ENCODE data around the gene NCLN. TPM values are rescaled to one million over a fixed set of nuclear protein-coding genes. Genes with fewer than 3 reads are reported as not detected.
"Not testable (repeated sequence)": the region's sequence is repeated elsewhere in the genome, so short reads cannot be mapped to it uniquely, and the experiment has no call there.

The NCLN gene
- total RNA-seq, 1 experiment from 2014 or later = 39.8 TPM

GRCh38 chr19:3186160-3186688 lies 494 bp downstream of the NCLN start:
- peak overlapping the region; percentile 29; the same call in 1 of the 2 replicates for H3K27ac ChIP-seq
- DNase-seq = no peak
- no peaks in the 10 kb centered on the region for H3K9me3 ChIP-seq (replicated peaks)
- peak overlapping the region; percentile 98 for H3K4me3 ChIP-seq
- no peaks in the 10 kb centered on the region for H3K27me3 ChIP-seq
- H3K36me3 ChIP-seq = no peaks in the 10 kb centered on the region; the same call in 1 of the 2 replicates
- no peaks in the 10 kb centered on the region; the same call in 1 of the 2 replicates for H3K4me1 ChIP-seq

- H3K9me3 ChIP-seq (replicated peaks) = no peaks in the 10 kb centered on the region
- no peak overlapping the region for H3K27ac ChIP-seq
- H3K36me3 ChIP-seq = no peaks in the 10 kb centered on the region; the same call in 1 of the 2 replicates
- peak overlapping the region; percentile 98 for H3K4me3 ChIP-seq
- H3K27me3 ChIP-seq = no peaks in the 10 kb centered on the region
- H3K4me1 ChIP-seq = no peaks in the 10 kb centered on the region; the same call in 1 of the 2 replicates
- DNase-seq = no peak
Observed at GRCh38 chr19:3186891-3187661, 1.3 kb downstream of the NCLN start.

GRCh38 chr19:3187662-3188511 lies 2.2 kb downstream of the NCLN start:
- Histone ChIP-seq H3K4me1 (no peaks in the 10 kb centered on the region; the same call in 1 of the 2 replicates), H3K36me3 (no peaks in the 10 kb centered on the region; the same call in 1 of the 2 replicates), H3K9me3 (replicated peaks) (no peaks in the 10 kb centered on the region), H3K4me3 (no peak overlapping the region), H3K27me3 (no peaks in the 10 kb centered on the region), H3K27ac (no peak overlapping the region)
- no peak for DNase-seq

- Histone ChIP-seq H3K4me3 (no peak overlapping the region), H3K4me1 (no peaks in the 10 kb centered on the region; the same call in 1 of the 2 replicates), H3K27me3 (no peaks in the 10 kb centered on the region), H3K36me3 (peaks cover 3% of the 10 kb centered on the region; the same call in 1 of the 2 replicates), H3K27ac (no peak overlapping the region), H3K9me3 (replicated peaks) (no peaks in the 10 kb centered on the region)
- DNase-seq = no peak
Observed at GRCh38 chr19:3188627-3189596, 3.2 kb downstream of the NCLN start.

GRCh38 chr19:3189702-3190469 lies 4.2 kb downstream of the NCLN start:
- H3K9me3 ChIP-seq (replicated peaks) = no peaks in the 10 kb centered on the region
- no peaks in the 10 kb centered on the region; the same call in 1 of the 2 replicates for H3K4me1 ChIP-seq
- no peak overlapping the region for H3K4me3 ChIP-seq
- H3K36me3 ChIP-seq = peaks cover 3% of the 10 kb centered on the region; the same call in 1 of the 2 replicates
- DNase-seq = no peak
- H3K27me3 ChIP-seq = no peaks in the 10 kb centered on the region
- no peak overlapping the region for H3K27ac ChIP-seq

- no peak overlapping the region for H3K27ac ChIP-seq
- H3K9me3 ChIP-seq (replicated peaks) = no peaks in the 10 kb centered on the region
- H3K4me3 ChIP-seq = no peak overlapping the region
- no peaks in the 10 kb centered on the region for H3K27me3 ChIP-seq
- no peak for DNase-seq
- H3K4me1 ChIP-seq = no peaks in the 10 kb centered on the region; the same call in 1 of the 2 replicates
- H3K36me3 ChIP-seq = peaks cover 3% of the 10 kb centered on the region; the same call in 1 of the 2 replicates
Observed at GRCh38 chr19:3190470-3190770, 4.7 kb downstream of the NCLN start.

- peaks cover 3% of the 10 kb centered on the region; the same call in 1 of the 2 replicates for H3K36me3 ChIP-seq
- no peak overlapping the region for H3K4me3 ChIP-seq
- H3K4me1 ChIP-seq = no peaks in the 10 kb centered on the region; the same call in 1 of the 2 replicates
- no peaks in the 10 kb centered on the region for H3K27me3 ChIP-seq
- H3K27ac ChIP-seq = no peak overlapping the region
- no peaks in the 10 kb centered on the region for H3K9me3 ChIP-seq (replicated peaks)
- no peak for DNase-seq
Observed at GRCh38 chr19:3190921-3191805, 5.4 kb downstream of the NCLN start.

GRCh38 chr19:3191806-3192104 lies 6.0 kb downstream of the NCLN start:
- H3K4me3 ChIP-seq; DNase-seq; H3K9me3 ChIP-seq (replicated peaks); H3K4me1 ChIP-seq; H3K27me3 ChIP-seq; H3K36me3 ChIP-seq; H3K27ac ChIP-seq: not testable (repeated sequence)

GRCh38 chr19:3192228-3192635 lies 6.5 kb downstream of the NCLN start:
- Histone ChIP-seq H3K9me3 (replicated peaks) (no peaks in the 10 kb centered on the region), H3K36me3 (peaks cover 3% of the 10 kb centered on the region; the same call in 1 of the 2 replicates), H3K4me1 (no peaks in the 10 kb centered on the region; the same call in 1 of the 2 replicates), H3K27ac (no peak overlapping the region), H3K4me3 (no peak overlapping the region), H3K27me3 (no peaks in the 10 kb centered on the region)
- no peak for DNase-seq

GRCh38 chr19:3192684-3193083 lies 7.0 kb downstream of the NCLN start:
- peaks cover 3% of the 10 kb centered on the region; the same call in 1 of the 2 replicates for H3K36me3 ChIP-seq

GRCh38 chr19:3193256-3194105 lies 7.8 kb downstream of the NCLN start:
- no peak overlapping the region for H3K27ac ChIP-seq
- H3K9me3 ChIP-seq (replicated peaks) = no peaks in the 10 kb centered on the region
- peaks cover 3% of the 10 kb centered on the region; the same call in 1 of the 2 replicates for H3K36me3 ChIP-seq
- H3K4me3 ChIP-seq = no peak overlapping the region
- no peak for DNase-seq
- H3K4me1 ChIP-seq = no peaks in the 10 kb centered on the region
- H3K27me3 ChIP-seq = no peaks in the 10 kb centered on the region

More at GRCh38 chr19:3192684-3193083, 7.0 kb downstream of the NCLN start:
- Histone ChIP-seq H3K27me3 (no peaks in the 10 kb centered on the region), H3K27ac (no peak overlapping the region), H3K4me1 (no peaks in the 10 kb centered on the region), H3K4me3 (no peak overlapping the region), H3K9me3 (replicated peaks) (no peaks in the 10 kb centered on the region)
- DNase-seq = no peak

Data from SJCRH30 (cell line).